Psoas muscle (tissue), 8 donors: ENCODE measurements around the gene FOXA1. TPM values are rescaled to one million over a fixed set of nuclear protein-coding genes. Genes with fewer than 3 reads are reported as not detected.

Experiments used
- ATAC-seq, 4 donors: fragments of 200-7000 bp; cut with Tn5 transposase; one replicate each; pipeline ENCODE4 v1.9.1; 2020; ENCODE audit warnings: moderate library complexity in 3 of 4, mild to moderate bottlenecking in 2 of 4
- DNase-seq, 2 donors: peaks; one replicate each; pipeline ENCODE4 v3.0.0-alpha.2; 2020
- H3K27ac ChIP-seq: fragments of 200-600 bp; one replicate; pipeline ENCODE4 v1.8.0; 2022
- H3K27me3 ChIP-seq, 3 donors: fragments of 200-600 bp in 1 of 3; one replicate each; pipeline versions ENCODE4 v1.6.1 to v1.8.0; 2013 to 2022; ENCODE audit warnings: low read length in 2 of 3, mild to moderate bottlenecking in 2 of 3, moderate library complexity in 1 of 3; ENCODE audit not compliant: insufficient read depth in 3 of 3
- H3K36me3 ChIP-seq, 2 donors: fragments of 200-600 bp in 1 of 2; one replicate each; pipeline versions ENCODE4 v1.6.1 to v1.8.0; 2013 to 2022; ENCODE audit warnings: low read depth in 1 of 2, mild to moderate bottlenecking in 1 of 2, moderate library complexity in 1 of 2; ENCODE audit not compliant: insufficient read depth in 1 of 2
- H3K4me1 ChIP-seq: fragments of 200-600 bp; one replicate; pipeline ENCODE4 v1.8.0; 2022
- H3K4me3 ChIP-seq: fragments of 200-600 bp; one replicate; pipeline ENCODE4 v1.8.0; 2022; ENCODE audit warnings: mild to moderate bottlenecking
- H3K9me3 ChIP-seq: fragments of 200-600 bp; one replicate; pipeline ENCODE4 v1.8.0; 2022
- WGBS, 3 donors: extraction: QIAGEN DNeasy Blood & Tissue Kit; methylation state at CpG; one replicate each; pipeline versions ENCODE4 v1.1.6 to v1.1.7; 2013; 5-methylcytosine and 5-hydroxymethylcytosine counted together
- intact Hi-C, 2 donors: fragments of 100-400 bp; cut with DNase I; formaldehyde crosslinking; loops; one replicate each; pipeline versions ENCODE4 v1.11.0 to v1.14.2; 2022
- polyA plus RNA-seq, 3 donors: library from polyadenylated mRNA; stranded (reverse); fragments of 200-250 nt; gene quantifications; one replicate each; pipeline ENCODE4 v1.2.3, GENCODE V29; 2013
- total RNA-seq, 4 donors: library from RNA; stranded (reverse); fragmentation: NEBNext Ultra II Directional in 2 of 4; extraction: Animal tissue kit (Norgen Biotek cat#: 25700) in 2 of 4; gene quantifications; one replicate each; pipeline versions ENCODE4 v1.2.1 to v1.2.4, GENCODE V29; 2021 to 2023
- TF ChIP-seq, protein P1 (sequence below): fragments of 200-600 bp; IDR thresholded peaks from one replicate; pipeline ENCODE4 v1.8.0; 2022; ENCODE audit warnings: antibody characterized with exemption
- donor health status: healthy with polysubstance abuse.
- donor health status: DM: no; HTN: no; CAD: no; lungs with moderate emphysema.
- donor health status: Bipolar disorder and iron deficiency.
- donor health status: healthy.
- donor health status: DM: yes; HTN: yes; CAD: no.
- donor health status: DM: no; HTN: no; CAD: no.
- donor health status: DM: no; HTN: no; CAD: no.
- donor health status: DM: yes; HTN: yes; CAD: no.

Gene FOXA1
- total and polyA plus RNA-seq, 7 donors = 0.01 TPM; not detected in 6

DNA sequence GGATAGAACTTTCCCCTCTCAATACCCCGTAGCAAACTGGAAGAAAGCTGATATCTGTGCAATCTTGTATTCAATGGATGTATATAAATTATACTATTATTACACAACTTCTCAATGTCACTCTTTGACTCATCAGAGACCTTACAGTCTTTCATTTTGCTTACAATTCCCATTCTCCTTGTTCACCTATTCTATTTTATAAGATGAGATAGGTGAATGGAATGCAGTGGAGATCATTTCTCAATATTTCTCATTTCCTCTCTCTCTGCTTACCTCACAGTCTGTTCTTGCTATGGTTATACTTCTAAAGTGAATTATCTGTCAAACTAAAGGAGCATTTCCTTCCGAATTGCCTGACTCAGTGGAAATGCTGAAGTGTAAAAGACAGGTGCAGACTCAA is 14.9 kb downstream of the FOXA1 start:
- H3K27me3 ChIP-seq = peaks cover 13 to 65% (median 19%) of the 10 kb centered on the region in 3 donors
- H3K4me3 ChIP-seq = no peak overlapping the region
- no peak for ATAC-seq
- WGBS, 3 donors = 69 to 87% (median 83%) methylated on average over 2 of the region's 2 CpGs
- intact Hi-C loops = no loop called here
- no peaks in the 10 kb centered on the region for H3K9me3 ChIP-seq
- DNase-seq = no peak
- H3K4me1 ChIP-seq = peaks cover 8% of the 10 kb centered on the region
- TF ChIP-seq, protein P1, sequence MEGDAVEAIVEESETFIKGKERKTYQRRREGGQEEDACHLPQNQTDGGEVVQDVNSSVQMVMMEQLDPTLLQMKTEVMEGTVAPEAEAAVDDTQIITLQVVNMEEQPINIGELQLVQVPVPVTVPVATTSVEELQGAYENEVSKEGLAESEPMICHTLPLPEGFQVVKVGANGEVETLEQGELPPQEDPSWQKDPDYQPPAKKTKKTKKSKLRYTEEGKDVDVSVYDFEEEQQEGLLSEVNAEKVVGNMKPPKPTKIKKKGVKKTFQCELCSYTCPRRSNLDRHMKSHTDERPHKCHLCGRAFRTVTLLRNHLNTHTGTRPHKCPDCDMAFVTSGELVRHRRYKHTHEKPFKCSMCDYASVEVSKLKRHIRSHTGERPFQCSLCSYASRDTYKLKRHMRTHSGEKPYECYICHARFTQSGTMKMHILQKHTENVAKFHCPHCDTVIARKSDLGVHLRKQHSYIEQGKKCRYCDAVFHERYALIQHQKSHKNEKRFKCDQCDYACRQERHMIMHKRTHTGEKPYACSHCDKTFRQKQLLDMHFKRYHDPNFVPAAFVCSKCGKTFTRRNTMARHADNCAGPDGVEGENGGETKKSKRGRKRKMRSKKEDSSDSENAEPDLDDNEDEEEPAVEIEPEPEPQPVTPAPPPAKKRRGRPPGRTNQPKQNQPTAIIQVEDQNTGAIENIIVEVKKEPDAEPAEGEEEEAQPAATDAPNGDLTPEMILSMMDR = no peak
- no peak overlapping the region for H3K27ac ChIP-seq
- no peaks in the 10 kb centered on the region for H3K36me3 ChIP-seq

DNA sequence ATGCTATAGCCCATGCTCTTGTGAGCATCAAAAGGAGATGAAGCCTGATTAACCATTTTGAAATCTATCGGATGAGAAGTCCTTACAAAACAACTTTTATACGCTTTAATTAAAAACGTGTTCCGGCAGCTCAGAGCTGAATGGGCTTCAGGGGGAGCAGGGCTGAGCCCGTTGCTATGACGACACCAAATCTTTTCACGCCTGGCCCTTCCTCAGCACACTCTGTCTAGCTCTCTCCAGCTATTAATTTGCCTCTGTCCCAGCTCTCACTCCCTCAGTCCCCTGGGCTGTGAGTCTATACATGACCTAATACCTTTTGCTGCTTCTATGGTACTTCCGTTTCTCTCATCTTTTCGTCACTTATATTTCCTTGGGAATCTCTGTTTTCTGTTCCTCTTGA is 15.8 kb downstream of the FOXA1 start:
- no peaks in the 10 kb centered on the region for H3K36me3 ChIP-seq
- intact Hi-C loops = no loop called here
- peaks cover 11 to 56% (median 13%) of the 10 kb centered on the region in 3 donors for H3K27me3 ChIP-seq
- 22 to 25% (median 24%) methylated on average over 9 of the region's 9 CpGs for WGBS, 3 donors
- H3K27ac ChIP-seq = no peak overlapping the region
- H3K4me1 ChIP-seq = peaks cover 5% of the 10 kb centered on the region
- H3K9me3 ChIP-seq = no peaks in the 10 kb centered on the region
- DNase-seq = no peak
- TF ChIP-seq, protein P1 = no peak
- ATAC-seq = no peak
- no peak overlapping the region for H3K4me3 ChIP-seq

DNA sequence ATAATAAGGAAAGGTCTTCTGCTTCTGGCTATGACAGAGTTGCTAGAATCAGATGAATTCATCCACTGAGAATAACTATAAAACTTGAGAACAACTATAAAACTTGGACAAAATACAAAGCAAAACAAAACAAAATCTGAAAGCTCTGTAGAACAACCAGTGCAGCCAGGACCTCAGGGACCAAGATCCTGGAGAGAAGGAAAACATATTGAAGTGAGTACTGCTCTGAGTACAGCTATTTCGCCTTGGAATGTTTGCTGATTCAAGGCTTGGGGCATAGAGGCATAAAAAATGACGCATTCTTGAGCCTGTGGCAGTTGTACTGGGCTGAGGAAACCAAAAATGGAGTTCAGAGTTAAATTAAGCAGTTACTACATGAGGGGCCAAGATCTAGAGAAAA is 21.7 kb downstream of the FOXA1 start:
- no peaks in the 10 kb centered on the region for H3K4me1 ChIP-seq
- no peaks in the 10 kb centered on the region for H3K36me3 ChIP-seq
- TF ChIP-seq, protein P1 = no peak
- DNase-seq (no peak), ATAC-seq (no peak)
- 66 to 82% (median 68%) methylated on average over 2 of the region's 2 CpGs for WGBS, 3 donors
- no peak overlapping the region for H3K27ac ChIP-seq
- no peaks in the 10 kb centered on the region for H3K9me3 ChIP-seq
- no peak overlapping the region for H3K4me3 ChIP-seq
- intact Hi-C loops = no loop called here
- H3K27me3 ChIP-seq = peaks cover 1 to 10% (median 9%) of the 10 kb centered on the region in 3 donors

DNA sequence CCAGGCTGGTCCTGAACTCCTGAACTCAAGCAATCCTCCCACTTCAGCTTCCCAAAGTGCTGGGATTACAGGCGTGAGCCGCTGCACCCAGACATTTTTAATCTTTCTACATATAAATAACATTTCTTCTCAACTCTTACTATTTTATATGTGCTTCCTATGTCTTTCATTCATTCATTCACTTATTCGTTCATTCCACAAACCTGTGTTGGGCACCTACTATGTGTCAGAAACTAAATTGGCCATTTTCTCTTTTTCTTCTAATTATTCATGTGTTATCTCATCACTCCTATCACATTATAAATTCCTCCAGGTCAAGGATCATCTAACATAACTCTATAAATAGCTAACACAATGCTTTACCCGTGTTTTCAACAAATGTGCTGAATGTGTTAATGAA is 23.7 kb downstream of the FOXA1 start:
- no peak overlapping the region for H3K27ac ChIP-seq
- no peaks in the 10 kb centered on the region for H3K4me1 ChIP-seq
- no peaks in the 10 kb centered on the region for H3K36me3 ChIP-seq
- H3K27me3 ChIP-seq = peaks cover 0 to 9% (median 5%) of the 10 kb centered on the region in 3 donors
- intact Hi-C loops = no loop called here
- H3K9me3 ChIP-seq = no peaks in the 10 kb centered on the region
- TF ChIP-seq, protein P1 = no peak
- H3K4me3 ChIP-seq = no peak overlapping the region
- DNase-seq = no peak
- WGBS, 3 donors = 92 to 95% (median 94%) methylated on average over 4 of the region's 4 CpGs
- ATAC-seq = no peak

DNA sequence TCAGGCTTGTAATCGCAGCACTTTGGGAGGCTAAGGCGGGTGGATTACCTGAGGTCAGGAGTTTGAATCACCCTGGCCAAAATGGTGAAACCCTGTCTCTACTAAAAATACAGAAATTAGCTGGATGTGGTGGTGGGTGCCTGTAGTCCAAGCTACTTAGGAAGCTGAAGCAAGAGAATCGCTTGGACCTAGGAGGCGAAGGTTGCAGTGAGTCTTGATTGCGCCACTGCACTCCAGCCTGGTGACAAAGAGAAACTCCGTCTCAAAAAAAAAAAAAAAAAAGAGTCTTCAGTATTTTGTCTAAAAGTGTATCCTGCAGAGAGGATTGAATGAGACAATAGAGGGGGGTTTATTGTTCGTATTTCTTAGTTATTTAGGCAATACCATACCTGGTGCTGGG is 25.3 kb downstream of the FOXA1 start:
- Histone ChIP-seq H3K27me3 (peaks cover 0 to 3% (median 0%) of the 10 kb centered on the region in 3 donors), H3K36me3 (no peaks in the 10 kb centered on the region), H3K27ac (no peak overlapping the region), H3K9me3 (no peaks in the 10 kb centered on the region), H3K4me3 (no peak overlapping the region), H3K4me1 (no peaks in the 10 kb centered on the region)
- TF ChIP-seq, protein P1 = no peak
- intact Hi-C loops = no loop called here
- 74 to 92% (median 91%) methylated on average over 7 of the region's 7 CpGs for WGBS, 3 donors
- no peak for DNase-seq
- ATAC-seq = no peak
